HG03039 (cell line): Measurements from ENCODE around the gene FRMPD4.

Experiments
- ATAC-seq: cut with Tn5 transposase; IDR thresholded peaks from one replicate; pipeline ENCODE4 v1.9.1; 2021; ENCODE audit warnings: mild to moderate bottlenecking, moderate library complexity; ENCODE audit not compliant: unreplicated experiment

The FRMPD4 gene

DNA sequence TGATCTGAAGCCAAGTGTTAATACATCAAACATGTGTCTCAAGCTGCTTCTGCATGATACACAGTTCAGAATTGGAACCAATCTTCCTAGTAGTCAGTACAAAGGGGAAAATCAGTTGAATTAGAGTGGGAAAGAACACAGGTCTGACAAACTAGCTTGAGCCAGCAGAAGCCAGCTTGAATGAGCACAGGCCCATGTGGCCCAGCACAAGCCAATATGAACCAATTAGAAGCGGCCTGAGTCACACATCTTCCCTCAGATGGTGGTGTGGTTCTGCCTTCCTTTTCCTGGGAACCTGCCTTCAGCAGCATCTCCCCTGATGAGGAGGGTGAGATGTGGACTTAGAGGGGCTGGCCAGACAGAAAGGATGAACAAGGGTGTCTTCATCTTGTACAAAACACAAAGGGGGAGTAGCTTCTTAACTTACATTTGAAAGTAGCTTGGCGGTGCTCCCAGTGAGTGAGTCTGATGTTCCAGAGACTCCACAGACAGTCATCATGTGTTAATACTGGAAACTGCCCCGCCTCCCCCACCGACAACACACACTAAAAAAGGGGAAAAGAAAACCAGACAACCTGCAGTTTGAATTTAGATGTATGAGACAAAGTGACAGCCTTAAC lies 72.0 kb downstream of the FRMPD4 start:
- no peak for ATAC-seq

GRCh38 chrX:12210971-12211370 lies 72.7 kb downstream of the FRMPD4 start:
- no peak for ATAC-seq

GRCh38 chrX:12223650-12224049 lies 85.4 kb downstream of the FRMPD4 start:
- no peak for ATAC-seq

GRCh38 chrX:12225107-12225506 lies 86.8 kb downstream of the FRMPD4 start:
- no peak for ATAC-seq

- ATAC-seq: no peak
Measured at GRCh38 chrX:12227412-12228041, 89.3 kb downstream of the FRMPD4 start.

- no peak for ATAC-seq
Measured at GRCh38 chrX:12228862-12229261, 90.6 kb downstream of the FRMPD4 start.

DNA sequence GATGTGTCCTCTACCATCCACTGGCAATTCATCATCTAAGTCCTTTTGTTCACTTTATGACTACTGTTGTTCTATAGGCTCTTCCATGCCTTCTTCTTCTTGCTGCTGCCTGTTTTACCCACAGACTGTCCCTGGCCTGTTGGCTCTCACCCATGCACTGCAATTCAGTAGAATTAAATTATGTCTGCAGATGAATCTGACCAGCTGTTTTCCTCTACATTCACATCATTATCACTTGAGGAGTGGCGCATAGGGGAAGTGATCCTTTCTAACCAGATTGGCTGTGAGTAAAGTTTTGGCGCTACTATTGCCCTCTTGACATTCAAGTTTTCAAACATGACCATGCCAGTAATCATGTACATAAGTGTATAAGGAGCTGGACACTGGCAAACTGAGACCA lies 91.7 kb downstream of the FRMPD4 start:
- ATAC-seq: no peak

DNA sequence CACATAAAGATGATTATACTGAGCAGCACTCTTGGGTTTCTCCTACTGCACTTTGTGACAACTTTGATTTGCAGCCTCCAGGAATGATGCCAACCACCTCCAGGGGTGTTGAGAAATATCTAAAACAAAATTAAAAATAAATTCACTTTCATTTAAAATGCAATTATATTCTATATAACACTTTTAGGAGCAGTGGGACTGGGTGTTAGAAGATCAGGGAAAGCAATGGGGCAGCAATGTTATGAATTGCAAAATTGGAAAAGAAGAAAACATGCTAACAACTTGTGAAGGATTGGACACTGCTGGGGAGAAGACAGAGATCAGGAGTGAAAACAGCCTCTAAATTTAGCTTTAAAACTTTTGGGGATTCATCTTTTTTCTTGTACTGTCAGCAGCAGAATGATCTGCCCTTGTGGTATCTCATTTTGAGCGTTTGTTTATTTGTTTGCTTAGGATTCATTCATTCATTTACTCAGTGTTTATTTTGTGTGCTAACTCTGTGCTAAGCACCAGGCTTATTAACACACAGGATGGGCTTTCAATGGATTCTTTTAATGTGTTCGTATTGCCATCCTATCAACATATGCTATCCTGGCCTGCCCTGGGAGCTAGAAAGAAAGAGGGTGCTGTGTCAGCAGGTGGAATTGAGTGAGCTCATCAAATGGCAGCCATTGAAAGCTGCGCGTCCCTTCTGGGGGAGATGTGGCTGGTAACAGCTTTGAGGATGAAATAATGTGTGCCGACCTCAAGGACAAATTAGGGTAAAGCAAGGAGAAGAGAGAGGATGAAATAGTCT lies 96.5 kb downstream of the FRMPD4 start:
- no peak for ATAC-seq

DNA sequence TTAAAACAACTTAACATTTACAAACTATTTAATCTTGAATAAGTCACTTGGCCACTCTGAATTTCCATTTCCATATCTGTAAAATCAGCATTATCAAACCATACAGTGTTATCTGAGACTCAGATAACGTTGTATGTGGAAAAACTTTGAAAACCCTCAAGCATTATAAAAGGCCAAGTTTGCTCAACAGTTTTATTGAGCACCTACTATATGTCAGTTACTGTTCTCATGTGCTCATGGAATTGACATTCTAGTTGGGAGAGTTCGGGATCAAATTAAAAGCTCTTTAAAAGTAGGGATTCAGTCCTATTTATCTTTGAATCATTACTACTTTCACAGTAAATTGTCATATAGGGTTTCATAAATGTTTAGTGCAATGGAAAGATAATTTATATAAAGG lies 97.9 kb downstream of the FRMPD4 start:
- no peak for ATAC-seq

GRCh38 chrX:12237131-12237530 lies 98.9 kb downstream of the FRMPD4 start:
- no peak for ATAC-seq

DNA sequence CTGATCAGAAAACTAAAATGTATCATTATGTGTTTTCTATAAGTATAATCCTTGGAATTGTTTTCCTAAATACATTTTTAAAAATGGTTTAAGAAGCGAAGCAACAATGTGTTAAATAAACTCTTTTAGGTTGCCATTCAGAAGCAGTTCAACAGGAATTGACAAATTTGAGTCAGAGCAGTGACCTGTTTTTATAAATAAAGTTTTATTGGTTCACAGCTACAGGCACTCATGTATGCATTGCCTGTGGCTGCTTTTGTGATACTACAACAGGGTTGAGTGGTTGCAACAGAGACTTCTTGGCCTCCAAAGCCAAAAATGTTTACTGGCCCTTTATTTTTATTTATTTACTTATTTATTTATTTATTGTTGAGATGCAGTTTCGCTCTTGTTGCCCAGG lies 99.5 kb downstream of the FRMPD4 start:
- no peak for ATAC-seq

DNA sequence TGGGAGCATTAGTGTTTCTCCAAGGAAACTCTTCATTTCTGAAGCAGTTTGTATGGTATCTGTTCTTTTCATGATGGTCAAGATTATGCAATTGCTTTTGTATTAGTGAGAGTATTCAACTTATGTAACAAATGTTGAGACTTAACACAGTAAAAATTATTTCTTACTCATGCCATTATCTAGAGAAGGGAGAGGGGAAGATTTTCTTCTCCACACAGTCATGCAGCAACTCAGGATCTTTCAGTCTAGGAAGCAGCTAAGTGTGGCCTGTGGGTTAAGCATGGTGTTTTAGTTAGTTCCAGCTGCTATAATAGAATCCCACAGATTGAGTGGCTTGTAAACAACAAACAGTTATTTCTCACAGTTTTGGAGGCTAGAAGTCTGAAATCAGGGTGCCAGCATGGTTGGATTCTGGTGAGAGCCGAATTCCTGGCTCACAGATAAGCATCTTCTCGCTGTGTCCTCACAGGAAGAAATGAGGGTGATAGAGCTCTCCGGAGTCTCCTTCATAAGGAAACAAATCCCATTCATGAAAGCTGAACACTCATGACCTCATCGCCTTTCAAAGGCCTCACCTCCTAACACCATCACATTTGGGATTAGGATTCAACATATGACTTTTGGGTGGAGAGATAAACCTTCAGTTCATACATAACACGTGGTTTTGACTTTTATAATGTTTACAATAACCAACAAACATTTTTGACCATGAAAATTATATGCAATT lies 101.2 kb downstream of the FRMPD4 start:
- ATAC-seq: no peak

DNA sequence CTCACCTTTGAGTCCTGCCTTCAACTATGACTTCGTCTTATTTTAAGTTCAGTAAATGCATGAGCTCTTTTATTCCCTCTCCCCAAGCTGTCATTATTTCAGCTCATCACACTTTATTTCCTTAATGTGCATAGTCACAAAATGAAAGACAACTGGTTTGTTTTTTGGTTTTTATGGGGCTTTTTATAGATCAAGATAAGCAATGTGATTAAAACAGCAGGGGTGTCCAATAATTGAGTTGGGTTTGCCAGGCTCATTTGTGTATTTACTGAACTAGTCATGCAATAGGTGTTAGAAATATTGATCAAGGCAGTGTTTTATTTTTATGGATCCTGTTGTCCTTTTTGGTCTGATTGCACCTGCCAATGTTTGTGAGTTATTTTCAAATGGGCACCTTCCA lies 102.2 kb downstream of the FRMPD4 start:
- no peak for ATAC-seq

DNA sequence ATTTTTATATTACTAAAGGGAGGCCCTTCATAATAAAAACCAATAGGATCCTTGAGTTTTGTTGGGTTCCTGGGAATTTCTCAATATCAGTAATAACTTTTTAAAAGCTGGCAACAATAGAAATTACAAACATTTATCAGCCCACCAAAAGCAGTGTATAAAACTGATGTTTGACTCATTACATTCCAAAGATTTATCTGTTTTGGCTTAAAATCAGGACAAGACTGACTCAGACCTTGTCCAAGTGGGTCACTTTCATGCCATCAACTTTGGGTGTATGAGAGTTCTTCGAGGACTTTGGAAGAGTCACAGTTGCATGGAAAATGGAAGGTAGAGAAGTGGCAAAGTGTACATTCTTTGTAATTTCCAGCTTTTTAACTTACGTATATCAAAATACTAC lies 102.8 kb downstream of the FRMPD4 start:
- no peak for ATAC-seq

GRCh38 chrX:12245650-12246645 lies 107.7 kb downstream of the FRMPD4 start:
- ATAC-seq: no peak

DNA sequence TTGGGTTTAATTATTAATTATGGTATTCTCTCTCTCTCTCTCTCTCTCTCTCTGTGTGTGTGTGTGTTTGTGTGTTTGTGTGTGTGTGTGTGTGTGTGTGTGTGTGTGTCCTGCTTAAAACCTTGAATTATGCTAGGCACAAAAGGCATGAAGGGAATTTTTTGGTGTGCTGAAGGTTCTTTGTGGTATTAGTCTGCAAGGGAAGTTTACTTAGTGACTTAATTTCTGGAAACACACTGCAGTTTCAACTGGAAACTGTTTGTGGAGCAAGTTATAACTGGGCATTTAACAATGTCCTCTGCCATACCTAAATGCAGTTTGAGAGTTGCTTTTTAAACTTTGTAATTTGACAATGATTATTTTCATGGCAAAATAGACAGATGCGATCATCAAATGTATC lies 111.7 kb downstream of the FRMPD4 start:
- no peak for ATAC-seq

DNA sequence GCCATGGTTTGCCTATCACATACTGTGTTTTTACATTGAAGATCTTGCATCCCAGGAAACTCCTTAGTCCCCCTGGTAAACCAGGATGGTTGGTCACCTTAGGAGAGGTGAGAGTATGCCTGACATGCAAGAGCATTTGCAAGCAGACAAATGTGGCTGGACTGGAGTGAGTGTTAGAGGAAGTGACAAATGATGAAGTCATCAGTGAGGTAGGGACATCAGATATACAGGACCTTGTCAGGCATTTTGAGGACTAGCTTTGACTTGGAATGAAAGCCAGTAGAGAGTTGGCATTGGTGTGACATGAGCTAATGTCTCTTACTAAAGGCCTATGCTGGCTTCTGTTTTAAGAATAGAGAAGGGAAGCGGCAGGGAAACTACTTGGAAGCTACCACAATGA lies 124.9 kb downstream of the FRMPD4 start:
- ATAC-seq: no peak

DNA sequence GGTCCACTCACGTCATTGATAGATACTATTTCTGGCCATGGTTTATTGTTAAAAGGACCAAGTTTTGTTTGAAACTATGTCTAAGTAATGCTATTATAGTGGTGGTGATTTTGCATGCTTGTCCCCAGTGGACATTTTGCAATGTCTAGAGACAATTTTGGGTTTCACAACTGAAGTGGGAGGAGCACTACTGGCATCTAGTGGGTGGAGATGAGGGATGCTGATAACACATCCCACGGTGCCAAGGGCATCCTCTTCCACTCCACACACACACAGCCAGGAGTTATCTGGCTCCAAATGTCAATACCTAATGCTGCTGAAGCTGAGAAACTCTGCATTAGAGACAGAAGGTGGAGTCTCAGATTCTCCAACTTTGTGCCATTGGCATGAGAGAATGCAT lies 131.2 kb downstream of the FRMPD4 start:
- ATAC-seq: no peak

DNA sequence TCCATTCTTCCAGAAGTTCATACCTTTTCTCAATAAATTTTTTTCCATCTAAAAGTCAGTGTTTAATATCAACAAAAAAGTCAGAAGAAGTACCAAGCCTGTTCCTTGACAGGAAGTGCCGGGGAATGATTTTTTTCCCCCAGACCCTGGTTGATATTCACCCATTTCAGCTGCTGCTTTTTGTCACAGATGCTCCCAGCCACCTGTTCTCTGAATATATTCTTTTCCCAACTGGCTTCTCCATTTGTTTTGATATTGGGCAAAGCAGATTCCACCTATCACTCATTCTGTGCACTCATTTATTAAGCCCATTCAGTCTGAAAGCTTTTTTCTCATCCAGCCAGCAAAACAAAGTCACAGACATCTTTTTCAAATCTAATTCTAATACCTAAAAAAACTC lies 139.9 kb downstream of the FRMPD4 start:
- no peak for ATAC-seq

DNA sequence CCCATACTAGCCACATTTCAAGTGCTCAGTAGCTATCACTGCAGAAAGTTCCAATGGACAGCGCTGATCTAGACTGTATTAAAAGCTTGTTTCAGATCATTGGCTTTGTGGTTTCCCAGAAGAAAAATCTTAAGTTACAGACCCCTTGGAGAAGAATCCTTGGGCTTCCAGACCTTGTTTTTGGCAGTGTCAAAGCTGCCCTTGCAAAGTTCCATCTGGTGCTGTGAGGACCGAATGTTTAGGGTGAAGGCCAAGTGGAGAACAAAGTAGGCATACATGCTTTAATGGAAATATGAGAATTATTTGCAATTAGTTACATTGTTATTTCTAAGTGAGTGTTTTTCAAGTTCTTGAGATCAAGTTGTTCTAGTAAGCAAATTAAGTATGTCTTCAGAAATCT lies 144.7 kb downstream of the FRMPD4 start:
- no peak for ATAC-seq
